ENCODE measurements around the gene TTLL7.

Gene TTLL7

DNA sequence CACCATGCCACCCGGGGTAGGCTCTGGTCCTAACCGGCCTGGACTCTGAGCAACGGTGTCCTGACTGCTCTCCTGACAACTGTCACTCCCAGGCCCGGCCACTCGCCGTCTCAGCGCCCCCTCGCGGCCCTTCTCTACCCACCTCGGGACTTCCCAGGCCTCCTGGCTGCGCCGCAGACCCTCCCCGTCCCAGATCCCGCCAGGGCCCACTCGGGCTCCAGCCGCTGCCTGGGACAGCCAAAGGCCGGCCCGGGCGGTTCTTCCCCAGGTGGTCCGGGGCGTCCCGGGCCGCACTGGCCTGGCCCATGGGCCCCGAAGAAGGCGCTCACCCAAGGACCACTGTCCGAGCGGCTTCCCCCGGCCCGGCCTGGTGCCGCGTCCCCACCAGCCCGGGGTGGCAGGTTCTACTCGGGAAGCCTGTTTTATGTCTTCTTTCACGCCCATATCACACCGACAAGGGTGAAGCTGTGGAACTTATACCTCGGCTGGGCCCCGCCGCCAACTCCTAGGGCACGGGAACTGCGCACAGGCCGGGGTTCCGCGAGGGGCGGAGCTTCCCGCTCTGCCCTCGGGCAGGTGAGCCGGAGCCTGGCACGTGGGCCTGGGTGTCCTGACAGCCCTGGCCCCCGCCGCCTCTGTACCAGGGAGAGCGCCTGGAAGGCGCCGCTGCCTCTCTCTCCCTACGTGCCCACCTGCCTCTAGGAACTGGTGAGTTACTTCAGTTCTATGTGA is 138.3 kb downstream of the TTLL7 start:
- peak; percentile 85 for DNase-seq

DNA sequence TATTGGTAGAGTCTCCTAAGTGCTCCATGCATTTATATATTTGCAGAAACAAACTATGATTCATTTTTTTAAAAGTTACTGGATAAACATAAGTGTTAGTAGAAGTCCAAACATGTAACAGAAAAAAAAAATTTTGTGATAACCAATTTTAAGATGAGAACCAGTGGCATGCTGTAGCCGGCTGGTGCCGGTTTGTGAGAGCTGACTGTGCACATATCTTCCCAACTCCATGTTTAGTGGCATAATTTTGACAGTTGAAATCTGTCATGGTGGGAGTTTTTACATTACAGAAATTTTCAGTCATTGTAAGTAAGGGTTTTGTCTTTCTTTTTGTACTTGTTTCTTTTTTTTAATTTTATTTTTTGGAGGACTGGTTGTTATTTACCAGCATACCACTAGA is 141.2 kb downstream of the TTLL7 start:
- no peak for DNase-seq

GRCh38 chr1:83857103-83857502 is 141.8 kb downstream of the TTLL7 start:
- no peak for DNase-seq

- DNase-seq = no peak
Measured at GRCh38 chr1:83856381-83856780, 142.6 kb downstream of the TTLL7 start.

DNA sequence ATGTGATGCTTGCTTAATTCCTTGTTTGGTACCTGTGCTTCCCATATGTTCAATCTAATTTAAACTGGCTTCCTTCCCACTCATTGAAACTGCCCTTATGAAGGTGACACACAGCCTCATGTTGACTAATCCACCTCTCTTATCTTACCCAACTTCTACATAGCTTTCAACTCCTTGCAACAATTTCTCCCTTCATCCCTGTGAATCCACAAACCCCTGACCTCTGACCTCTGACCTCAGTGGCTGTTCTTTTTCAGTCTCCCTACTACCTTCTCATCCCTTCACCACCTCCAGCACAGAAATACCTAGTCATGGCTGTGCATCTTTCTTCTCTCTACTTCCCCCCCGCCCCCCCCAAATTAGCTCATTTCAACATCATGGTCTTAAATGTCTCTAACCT is 144.5 kb downstream of the TTLL7 start:
- no peak for DNase-seq

DNA sequence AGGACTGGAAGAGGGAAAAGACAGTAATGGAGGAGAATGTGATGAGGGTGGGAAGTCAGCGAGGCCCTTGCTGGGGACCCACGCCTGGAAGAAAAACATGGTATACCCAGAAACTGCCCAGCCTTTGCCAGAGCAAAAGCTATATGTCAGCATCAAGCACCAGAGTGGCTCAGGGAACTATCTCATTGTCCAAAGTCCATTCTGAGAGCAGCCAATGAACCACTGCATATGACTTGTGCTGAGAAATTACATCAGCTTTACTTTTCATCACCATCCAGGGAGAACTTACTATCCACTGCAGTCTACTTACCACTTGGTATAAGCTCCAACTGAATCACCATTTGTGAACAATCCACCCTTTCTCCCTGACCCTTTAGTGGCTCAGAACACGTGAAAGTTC is 148.1 kb downstream of the TTLL7 start:
- no peak for DNase-seq

DNA sequence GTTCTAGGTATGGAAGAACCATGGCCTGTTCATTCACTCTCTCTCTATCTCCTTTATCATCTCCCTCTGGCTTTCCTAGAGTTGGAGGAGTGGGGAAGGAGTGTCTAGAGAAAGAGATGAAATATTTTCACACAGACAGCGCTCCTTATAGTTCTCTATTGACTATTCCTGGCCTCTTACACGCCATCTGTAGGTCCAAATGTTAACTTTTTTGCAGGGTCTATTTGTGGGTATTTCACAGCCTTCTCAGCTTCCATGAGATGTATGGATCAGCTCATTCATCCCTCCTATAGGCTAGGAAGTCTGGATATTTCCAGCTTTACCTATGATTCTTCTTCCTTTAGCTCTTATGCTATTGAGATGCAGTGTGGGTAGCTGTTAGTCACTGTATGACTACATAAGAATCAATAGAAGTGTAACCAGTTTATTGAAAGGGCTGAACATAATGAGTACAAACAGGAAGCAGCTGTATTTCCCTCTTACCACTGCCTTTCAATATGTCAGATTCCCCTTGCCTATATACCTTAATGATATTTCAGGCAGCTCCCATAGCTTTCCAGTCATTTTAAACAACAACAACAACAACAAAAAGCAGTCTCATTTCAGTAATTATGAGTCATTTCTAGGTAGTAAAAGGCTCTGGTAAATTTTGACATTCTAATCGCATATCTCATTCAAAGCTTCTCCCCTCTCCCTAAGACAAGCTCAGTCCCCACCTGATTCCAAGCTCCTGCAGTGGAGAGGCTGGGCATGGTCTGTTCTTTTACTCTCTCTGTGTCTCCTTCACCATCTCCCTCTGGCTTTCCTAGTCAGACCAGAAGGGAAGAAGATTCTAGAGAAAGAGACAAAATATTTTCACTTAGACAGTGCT is 149.5 kb downstream of the TTLL7 start:
- no peak for DNase-seq

- DNase-seq = no peak
Measured at GRCh38 chr1:83846138-83846537, 152.8 kb downstream of the TTLL7 start.

- no peak for DNase-seq
Measured at GRCh38 chr1:83845437-83846071, 153.4 kb downstream of the TTLL7 start.

DNA sequence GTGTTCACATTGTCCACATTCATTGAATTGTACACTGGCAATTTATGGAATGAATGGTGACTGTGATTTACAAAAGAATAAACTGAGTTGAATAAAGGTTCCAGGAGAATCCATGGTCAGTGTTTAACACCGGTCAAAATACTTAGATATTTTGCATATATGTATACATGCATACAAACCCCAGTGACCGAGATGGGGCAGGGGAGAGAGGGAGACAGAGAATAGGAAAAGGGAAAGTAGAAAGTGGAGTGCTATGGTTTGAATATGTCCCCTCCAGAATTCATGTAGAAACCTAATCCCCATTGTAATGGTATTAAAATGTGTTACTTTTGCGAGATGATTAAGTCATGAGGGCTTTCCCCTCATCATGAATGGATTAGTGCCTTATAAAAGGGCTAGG is 154.4 kb downstream of the TTLL7 start:
- no peak for DNase-seq

DNA sequence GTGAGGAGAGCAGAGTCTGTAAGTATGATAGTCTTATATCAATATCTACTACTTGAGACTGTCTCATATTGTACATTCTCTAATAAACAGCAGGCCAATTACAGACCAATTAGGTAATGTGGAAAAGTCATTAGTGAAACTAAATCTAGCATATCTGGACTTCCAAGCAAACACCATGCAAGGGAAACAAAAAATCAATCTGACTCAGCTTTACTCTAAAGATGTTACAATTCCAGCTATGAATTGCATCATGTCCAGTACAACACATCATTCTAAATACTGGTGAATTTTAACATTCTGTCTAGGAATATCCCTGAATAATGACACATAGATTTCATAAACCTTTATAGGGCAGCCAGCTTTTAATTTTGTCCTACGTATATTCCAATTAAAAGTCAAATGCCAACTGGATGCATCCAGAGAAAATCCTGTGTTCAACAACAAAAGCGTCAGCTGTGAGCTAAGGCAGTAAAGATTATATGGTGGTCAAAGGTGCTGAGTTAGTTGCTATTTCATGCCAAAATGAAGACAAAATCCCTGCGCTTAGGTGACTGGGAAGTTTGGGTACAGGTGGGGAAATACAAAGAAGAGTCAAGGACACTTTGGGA is 159.3 kb downstream of the TTLL7 start:
- no peak for DNase-seq

DNA sequence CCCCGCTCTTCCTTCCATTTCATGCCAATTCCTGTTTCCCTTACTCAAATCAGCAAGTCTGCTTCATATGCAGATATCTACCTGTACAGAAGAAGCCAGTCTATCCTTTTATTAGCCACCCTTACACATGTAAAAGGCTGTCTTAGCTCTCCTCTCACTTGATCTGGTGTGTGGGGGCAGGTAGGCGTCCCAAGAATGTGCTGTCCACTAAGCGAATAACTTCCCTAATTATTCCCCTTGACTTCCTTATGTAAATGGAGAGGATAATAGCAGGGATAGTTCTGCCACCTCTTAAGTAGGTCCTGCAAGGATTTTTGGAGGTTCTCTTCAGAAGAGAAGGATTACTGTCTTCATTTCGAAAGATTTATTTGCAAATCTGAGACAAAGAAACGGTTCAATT is 160.4 kb downstream of the TTLL7 start:
- DNase-seq = no peak

- no peak for DNase-seq
Measured at GRCh38 chr1:83836543-83836942, 162.4 kb downstream of the TTLL7 start.

DNA sequence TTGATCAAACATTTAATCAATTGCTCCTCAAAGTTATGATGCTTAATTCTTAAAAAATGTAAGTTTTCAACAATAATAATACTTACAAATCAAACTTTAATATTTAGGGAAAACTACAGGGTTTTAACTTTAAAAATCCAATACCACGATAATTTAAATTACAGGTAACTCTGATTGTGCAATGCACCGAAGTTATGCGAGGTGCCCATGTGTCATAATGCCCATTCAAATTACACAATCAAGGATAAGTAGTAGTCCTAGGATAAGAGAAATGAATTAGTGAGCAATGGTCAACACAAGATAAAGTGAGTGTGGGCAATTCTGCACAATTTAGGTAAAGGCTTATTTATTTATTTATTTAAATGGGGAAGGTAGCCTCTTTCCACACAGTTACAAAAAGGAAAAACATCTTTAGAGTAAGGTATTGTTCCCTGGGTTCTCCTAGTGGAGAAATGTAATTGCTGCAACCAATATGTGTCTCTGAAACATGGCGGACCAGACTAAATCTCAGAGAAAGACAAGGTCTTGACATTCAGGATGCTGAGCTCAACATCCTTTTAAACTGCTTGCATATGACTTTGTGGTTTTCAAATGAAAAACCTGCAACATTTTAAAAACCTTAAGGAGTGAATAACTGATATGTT is 164.2 kb downstream of the TTLL7 start:
- DNase-seq = no peak

GRCh38 chr1:83832194-83832593 is 166.7 kb downstream of the TTLL7 start:
- DNase-seq = no peak

DNA sequence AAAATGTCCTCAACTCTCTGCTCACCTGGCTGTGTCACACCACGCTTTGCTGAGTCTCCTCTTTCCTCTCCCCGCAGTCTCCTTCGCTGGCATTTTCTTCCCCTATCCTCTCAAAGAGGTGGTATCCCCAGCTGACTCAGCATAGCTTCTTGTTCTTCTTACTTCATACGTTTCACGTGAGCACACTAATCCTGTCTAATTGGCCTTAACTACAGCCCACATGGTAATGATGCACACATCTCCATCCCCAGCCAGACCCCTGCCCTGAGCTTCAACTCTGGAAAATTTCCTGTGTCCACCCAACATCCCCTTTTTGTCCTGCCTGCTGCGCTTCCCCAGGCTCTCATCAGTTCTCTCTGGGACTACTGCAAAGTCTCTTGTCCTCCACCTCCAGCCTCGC is 169.8 kb downstream of the TTLL7 start:
- DNase-seq = no peak

DNA sequence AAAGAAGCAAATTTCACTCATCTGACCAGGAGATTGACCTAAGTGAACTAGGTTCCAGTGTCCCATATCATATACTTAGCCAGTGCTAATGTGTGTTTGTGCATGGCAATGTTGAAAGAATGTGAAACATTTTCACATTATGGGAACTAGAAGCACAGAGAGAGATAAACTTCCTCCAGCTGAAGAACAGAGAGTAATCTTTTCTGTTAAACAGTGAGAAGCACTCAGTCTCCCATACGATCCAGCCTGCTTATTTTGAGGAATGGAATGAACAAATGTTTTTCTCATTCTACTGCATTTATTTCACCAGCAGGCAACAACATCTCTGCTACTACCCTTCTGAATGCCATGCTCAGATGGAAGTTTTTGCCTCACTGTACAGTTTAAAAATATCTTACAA is 170.5 kb downstream of the TTLL7 start:
- no peak for DNase-seq

GRCh38 chr1:83827741-83828140 is 171.2 kb downstream of the TTLL7 start:
- no peak for DNase-seq

- no peak for DNase-seq
Measured at GRCh38 chr1:83822208-83822607, 176.7 kb downstream of the TTLL7 start.

DNA sequence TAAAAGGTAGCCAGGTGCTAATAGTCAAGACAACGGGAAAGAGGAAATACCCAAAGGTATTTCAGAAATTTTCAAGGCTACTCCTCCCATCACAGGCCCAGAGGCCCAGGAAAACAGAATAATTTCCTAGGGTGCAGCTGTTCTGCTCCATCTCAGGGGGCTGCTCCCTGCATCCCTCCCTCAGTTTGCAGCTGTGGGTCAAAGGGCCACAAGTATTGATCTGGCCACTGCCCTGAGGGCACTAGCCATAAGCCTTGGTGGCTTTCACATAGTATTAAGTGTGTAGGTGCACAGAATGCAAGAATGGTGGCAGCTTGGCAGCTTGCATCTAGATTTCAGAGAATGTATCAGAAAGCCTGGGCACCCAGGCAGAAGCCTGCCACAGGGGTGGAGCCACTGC is 179.5 kb downstream of the TTLL7 start:
- no peak for DNase-seq

GRCh38 chr1:83818916-83819315 is 180.0 kb downstream of the TTLL7 start:
- no peak for DNase-seq

- no peak for DNase-seq
Measured at GRCh38 chr1:83816836-83817235, 182.1 kb downstream of the TTLL7 start.

- DNase-seq = no peak
Measured at GRCh38 chr1:83815330-83815729, 183.6 kb downstream of the TTLL7 start.

All from stimulated activated CD4-positive, alpha-beta T cell treated with anti-CD3 and anti-CD28 coated beads, Interleukin-15, amount 100 ng/mL, for 24 hours (primary cell).